Esophagus squamous epithelium (tissue), 4 donors: ENCODE data around the gene CEBPB.

ENCODE experiments used
- CTCF ChIP-seq, 6 experiments: fragments of 450-650 bp in 4 of 6; fragments of 200-600 bp in 2 of 6; sonication (generic) in 2 of 6; IDR thresholded peaks; one replicate each; pipeline ENCODE4 v1.5.1; 2016 to 2019; ENCODE audit warnings: antibody characterized with exemption in 6 of 6, mild to moderate bottlenecking in 4 of 6, moderate library complexity in 4 of 6
- POLR2A ChIP-seq, 4 donors: fragments of 450-650 bp; IDR thresholded peaks; one replicate each; pipeline ENCODE4 v1.6.1; 2017; ENCODE audit warnings: antibody characterized with exemption in 4 of 4, mild to moderate bottlenecking in 4 of 4, moderate library complexity in 3 of 4

- TF ChIP-seq CTCF (IDR thresholded peaks at IDR 0.05) (no peak), POLR2A (IDR thresholded peaks at IDR 0.05) (no peak)
Observed at GRCh38 chr20:50185426-50185825, 5.2 kb upstream of the CEBPB start.
